Measurements from ENCODE around the gene ZNF76. TPM values are rescaled to one million over a fixed set of nuclear protein-coding genes. Genes with fewer than 3 reads are reported as not detected.

The ZNF76 gene
- total and polyA plus RNA-seq, 7 donors = 17.9 to 37.3 (median 24.6) TPM

GRCh38 chr6:35265523-35265922 is 6.0 kb downstream of the ZNF76 start:
- ATAC-seq (peak; percentile 5 to 9 (median 7)), DNase-seq (no peak)
- H3K9me3 ChIP-seq = no peaks in the 10 kb centered on the region
- no peaks in the 10 kb centered on the region for H3K36me3 ChIP-seq (ENCODE audit: insufficient read depth in 1 of 2, low read depth in 1 of 2)
- 45 to 80% (median 50%) methylated on average over 2 of the region's 2 CpGs for WGBS, 3 donors
- H3K4me1 ChIP-seq = peaks cover 51% of the 10 kb centered on the region
- H3K27ac ChIP-seq = peak overlapping the region; percentile 99
- no peak for TF ChIP-seq CTCF (IDR thresholded peaks at IDR 0.05)
- intact Hi-C loops (cut with DNase I) = no loop called here
- no peak overlapping the region for H3K4me3 ChIP-seq
- H3K27me3 ChIP-seq (ENCODE audit: insufficient read depth in 3 of 3, low read length in 2 of 3) = no peaks in the 10 kb centered on the region

- ATAC-seq (no peak), DNase-seq (no peak)
- peaks cover 46% of the 10 kb centered on the region for H3K4me1 ChIP-seq
- 55 to 89% (median 71%) methylated on average over 8 of the region's 8 CpGs for WGBS, 3 donors
- H3K36me3 ChIP-seq (ENCODE audit: insufficient read depth in 1 of 2, low read depth in 1 of 2) = peaks cover 0 to 5% of the 10 kb centered on the region in 2 donors
- H3K9me3 ChIP-seq = no peaks in the 10 kb centered on the region
- no peak for TF ChIP-seq CTCF (IDR thresholded peaks at IDR 0.05)
- intact Hi-C loops (cut with DNase I) = no loop called here
- no peaks in the 10 kb centered on the region for H3K27me3 ChIP-seq (ENCODE audit: insufficient read depth in 3 of 3, low read length in 2 of 3)
- no peak overlapping the region for H3K4me3 ChIP-seq
- peak overlapping the region; percentile 99 for H3K27ac ChIP-seq
These were observed 7.9 kb downstream of the ZNF76 start for GRCh38 chr6:35267446-35267845.

- Histone ChIP-seq H3K4me1 (peaks cover 42% of the 10 kb centered on the region), H3K9me3 (no peaks in the 10 kb centered on the region), H3K27me3 (ENCODE audit: insufficient read depth in 3 of 3, low read length in 2 of 3) (no peaks in the 10 kb centered on the region), H3K36me3 (ENCODE audit: insufficient read depth in 1 of 2, low read depth in 1 of 2) (peaks cover 0 to 5% of the 10 kb centered on the region in 2 donors), H3K27ac (peak overlapping the region; percentile 99), H3K4me3 (no peak overlapping the region)
- TF ChIP-seq CTCF (IDR thresholded peaks at IDR 0.05) = no peak
- intact Hi-C loops (cut with DNase I) = no loop called here
- no peak for ATAC-seq
- WGBS, 3 donors = 45 to 55% (median 47%) methylated on average over 2 of the region's 2 CpGs
- DNase-seq = no peak
These were observed 8.4 kb downstream of the ZNF76 start for GRCh38 chr6:35267897-35268296.

GRCh38 chr6:35272005-35272404 is 12.5 kb downstream of the ZNF76 start:
- Histone ChIP-seq H3K4me1 (peaks cover 31% of the 10 kb centered on the region), H3K4me3 (no peak overlapping the region), H3K27me3 (ENCODE audit: insufficient read depth in 3 of 3, low read length in 2 of 3) (no peaks in the 10 kb centered on the region), H3K27ac (no peak overlapping the region), H3K9me3 (no peaks in the 10 kb centered on the region), H3K36me3 (ENCODE audit: insufficient read depth in 1 of 2, low read depth in 1 of 2) (peaks cover 0 to 5% of the 10 kb centered on the region in 2 donors)
- no peak for TF ChIP-seq CTCF (IDR thresholded peaks at IDR 0.05)
- WGBS, 3 donors = 92 to 96% (median 95%) methylated on average over 2 of the region's 2 CpGs
- intact Hi-C loops (cut with DNase I) = no loop called here
- DNase-seq = no peak
- ATAC-seq = no peak

All from psoas muscle (tissue), 8 donors.